ENCODE results near the gene CLCN2.

- TF ChIP-seq CTCF (IDR thresholded peaks at IDR 0.05) (peak in 1 of 4 donors; percentile 6), POLR2A (IDR thresholded peaks at IDR 0.05) (no peak)
Measured at GRCh38 chr3:184322731-184323487, 38.5 kb downstream of the CLCN2 start.
